Uterus (tissue), 2 donors: ENCODE results near the gene TMOD2.

ENCODE experiments used
- CTCF ChIP-seq, 4 experiments: fragments of 200-600 bp in 2 of 4; fragments of 450-650 bp in 2 of 4; sonication (generic) in 2 of 4; IDR thresholded peaks; one replicate each; pipeline ENCODE4 v1.5.1; 2016 to 2019; ENCODE audit warnings: antibody characterized with exemption in 4 of 4, mild to moderate bottlenecking in 2 of 4, moderate library complexity in 1 of 4
- POLR2A ChIP-seq, 2 donors: fragments of 450-650 bp; IDR thresholded peaks; one replicate each; pipeline ENCODE4 v1.6.1; 2016; ENCODE audit warnings: antibody characterized with exemption in 2 of 2, mild to moderate bottlenecking in 1 of 2, moderate library complexity in 1 of 2

GRCh38 chr15:51771773-51772172 lies 20.4 kb downstream of the TMOD2 start:
- no peak for TF ChIP-seq CTCF (IDR thresholded peaks at IDR 0.05)
- no peak for TF ChIP-seq POLR2A (IDR thresholded peaks at IDR 0.05)
